B cell (primary cell): ENCODE data around the gene DPP9.

Source experiments
- CTCF ChIP-seq: fragments of 200-600 bp; IDR thresholded peaks from one replicate; pipeline ENCODE4 v1.8.0; 2022; ENCODE audit warnings: antibody characterized with exemption, mild to moderate bottlenecking
- EZH2 ChIP-seq: IDR thresholded peaks from 2 replicates; pipeline ENCODE4 v1.6.1; 2012; ENCODE audit warnings: borderline replicate concordance, low read depth, mild to moderate bottlenecking, moderate library complexity, low read length; ENCODE audit not compliant: insufficient read depth, poor library complexity, severe bottlenecking

GRCh38 chr19:4686700-4687099, 36.9 kb downstream of the DPP9 start:
- TF ChIP-seq CTCF (no peak), EZH2 (no peak)
